ACC112 (cell line): ENCODE measurements around the gene SYTL3.
A peak's percentile ranks its signal among the peaks of the same experiment; 100 is the strongest.

Experiments used
- H2AFZ ChIP-seq: fragments of 200-600 bp; sonication (generic); one replicate; pipeline ENCODE4 v1.6.0; 2017; ENCODE audit warnings: antibody characterized with exemption, low read length; ENCODE audit not compliant: unreplicated experiment
- H3K27ac ChIP-seq: fragments of 200-600 bp; sonication (generic); 2 replicates; pipeline ENCODE4 v1.5.1; 2014; ENCODE audit warnings: low read depth, mild to moderate bottlenecking, antibody characterized with exemption, low read length, moderate library complexity
- H3K27me3 ChIP-seq: fragments of 200-600 bp; sonication (generic); 2 replicates; pipeline ENCODE4 v1.6.1; 2014; ENCODE audit warnings: mild to moderate bottlenecking, antibody characterized with exemption, low read length, moderate library complexity, mixed read lengths; ENCODE audit not compliant: insufficient read depth
- H3K36me3 ChIP-seq: fragments of 200-600 bp; sonication (generic); 2 replicates; pipeline ENCODE4 v1.6.1; 2016; ENCODE audit warnings: mild to moderate bottlenecking, antibody characterized with exemption, low read length, moderate library complexity, mixed read lengths; ENCODE audit not compliant: insufficient read depth
- H3K4me1 ChIP-seq: fragments of 200-600 bp; sonication (generic); one replicate; pipeline ENCODE4 v1.6.1; 2016; ENCODE audit warnings: low read length, mixed read lengths; ENCODE audit not compliant: insufficient read depth, unreplicated experiment, control insufficient read depth
- H3K4me3 ChIP-seq: fragments of 200-600 bp; sonication (generic); 2 replicates; pipeline ENCODE4 v1.5.1; 2014; ENCODE audit warnings: mild to moderate bottlenecking, low read depth, low read length
- H3K79me2 ChIP-seq: fragments of 200-600 bp; sonication (generic); one replicate; pipeline ENCODE4 v1.6.0; 2016; ENCODE audit warnings: low read length; ENCODE audit not compliant: control insufficient read depth, unreplicated experiment, insufficient read depth

The SYTL3 gene

GRCh38 chr6:158624684-158625682 lies 24.9 kb upstream of the SYTL3 start:
- Histone ChIP-seq H3K4me1 (peaks cover 1% of the 10 kb centered on the region), H3K4me3 (no peak overlapping the region), H3K27me3 (no peaks in the 10 kb centered on the region), H2AFZ (no peak overlapping the region), H3K36me3 (peaks cover 4% of the 10 kb centered on the region), H3K27ac (no peak overlapping the region), H3K79me2 (no peaks in the 10 kb centered on the region)

GRCh38 chr6:158625881-158626305 lies 24.0 kb upstream of the SYTL3 start:
- no peak overlapping the region for H3K27ac ChIP-seq
- no peaks in the 10 kb centered on the region for H3K79me2 ChIP-seq
- no peaks in the 10 kb centered on the region for H3K27me3 ChIP-seq
- no peak overlapping the region for H3K4me3 ChIP-seq
- no peak overlapping the region for H2AFZ ChIP-seq
- H3K4me1 ChIP-seq, result peaks cover 11% of the 10 kb centered on the region
- H3K36me3 ChIP-seq, result peaks cover 4% of the 10 kb centered on the region

- H2AFZ ChIP-seq, result no peak overlapping the region
- H3K27me3 ChIP-seq, result no peaks in the 10 kb centered on the region
- peaks cover 1% of the 10 kb centered on the region for H3K36me3 ChIP-seq
- H3K4me3 ChIP-seq, result no peak overlapping the region
- peaks cover 17% of the 10 kb centered on the region for H3K4me1 ChIP-seq
- H3K79me2 ChIP-seq, result no peaks in the 10 kb centered on the region
- no peak overlapping the region for H3K27ac ChIP-seq
Observed at GRCh38 chr6:158626360-158627167, 23.3 kb upstream of the SYTL3 start.

DNA sequence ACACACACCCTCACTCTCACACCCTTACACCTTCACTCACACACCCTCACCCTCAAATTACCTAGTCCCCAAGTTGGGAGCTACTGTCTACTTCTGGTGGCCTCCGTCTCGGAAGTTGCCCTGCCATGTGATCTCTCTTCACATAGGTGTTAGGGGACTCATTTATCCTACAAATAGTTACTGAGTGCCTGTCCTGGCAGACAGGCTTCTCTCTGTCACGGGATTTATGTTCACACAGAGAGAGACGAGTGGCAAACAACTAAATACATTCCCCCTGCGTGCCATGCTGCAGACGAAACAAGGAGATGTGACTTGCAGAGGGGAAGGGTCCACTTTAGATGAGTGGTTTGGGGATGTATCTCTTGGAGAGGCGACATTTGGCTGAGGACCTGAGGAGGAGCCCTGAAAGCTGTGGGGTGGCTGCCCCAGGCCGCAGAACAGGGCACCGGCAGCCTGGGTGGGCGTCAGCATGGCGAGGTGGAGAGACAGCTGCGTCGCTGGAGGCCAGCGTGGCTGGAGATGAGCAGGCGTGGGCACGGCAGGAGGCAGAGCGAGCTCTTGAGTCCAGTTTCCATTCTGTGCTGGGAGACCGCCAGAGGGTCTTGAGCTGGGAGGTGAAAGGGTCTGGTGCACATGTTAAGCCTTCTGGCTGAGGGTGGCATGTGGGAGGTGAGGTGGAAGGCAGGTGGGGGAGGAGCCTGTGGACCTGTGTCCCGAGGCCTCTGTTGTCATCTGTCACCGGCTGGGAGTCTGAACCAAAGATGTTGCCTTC lies 22.5 kb upstream of the SYTL3 start:
- H3K4me3 ChIP-seq, result no peak overlapping the region
- no peaks in the 10 kb centered on the region for H3K27me3 ChIP-seq
- no peaks in the 10 kb centered on the region; the same call in 1 of the 2 replicates for H3K36me3 ChIP-seq
- H3K27ac ChIP-seq, result no peak overlapping the region
- H2AFZ ChIP-seq, result no peak overlapping the region
- H3K79me2 ChIP-seq, result no peaks in the 10 kb centered on the region
- peaks cover 25% of the 10 kb centered on the region for H3K4me1 ChIP-seq

- Histone ChIP-seq H2AFZ (no peak overlapping the region), H3K4me1 (peaks cover 30% of the 10 kb centered on the region), H3K36me3 (peaks cover under 1% of the 10 kb centered on the region; the same call in 1 of the 2 replicates), H3K4me3 (no peak overlapping the region), H3K27me3 (no peaks in the 10 kb centered on the region), H3K79me2 (no peaks in the 10 kb centered on the region), H3K27ac (no peak overlapping the region)
Observed at GRCh38 chr6:158627940-158628211, 22.0 kb upstream of the SYTL3 start.

- peaks cover 31% of the 10 kb centered on the region for H3K4me1 ChIP-seq
- H3K4me3 ChIP-seq, result no peak overlapping the region
- no peaks in the 10 kb centered on the region for H3K27me3 ChIP-seq
- peaks cover 7% of the 10 kb centered on the region; the same call in 1 of the 2 replicates for H3K36me3 ChIP-seq
- H3K79me2 ChIP-seq, result no peaks in the 10 kb centered on the region
- H2AFZ ChIP-seq, result no peak overlapping the region
- H3K27ac ChIP-seq, result no peak overlapping the region
Observed at GRCh38 chr6:158628542-158628941, 21.3 kb upstream of the SYTL3 start.

- Histone ChIP-seq H3K79me2 (no peaks in the 10 kb centered on the region), H3K27me3 (no peaks in the 10 kb centered on the region), H3K27ac (no peak overlapping the region), H2AFZ (no peak overlapping the region), H3K36me3 (peaks cover 10% of the 10 kb centered on the region; the same call in 1 of the 2 replicates), H3K4me3 (no peak overlapping the region), H3K4me1 (peaks cover 31% of the 10 kb centered on the region)
Observed at GRCh38 chr6:158629367-158630221, 20.3 kb upstream of the SYTL3 start.

- H3K79me2 ChIP-seq, result no peaks in the 10 kb centered on the region
- peaks cover 31% of the 10 kb centered on the region for H3K4me1 ChIP-seq
- no peaks in the 10 kb centered on the region for H3K27me3 ChIP-seq
- peaks cover 18% of the 10 kb centered on the region; the same call in 1 of the 2 replicates for H3K36me3 ChIP-seq
- no peak overlapping the region for H2AFZ ChIP-seq
- peak overlapping the region; percentile 92 for H3K27ac ChIP-seq
- peak overlapping the region; percentile 49 for H3K4me3 ChIP-seq
Observed at GRCh38 chr6:158630938-158631616, 18.8 kb upstream of the SYTL3 start.

- peak overlapping the region; percentile 92 for H3K27ac ChIP-seq
- H3K4me3 ChIP-seq, result peak overlapping the region; percentile 49
- peaks cover 23% of the 10 kb centered on the region; the same call in 1 of the 2 replicates for H3K36me3 ChIP-seq
Observed at GRCh38 chr6:158631678-158632537, 17.9 kb upstream of the SYTL3 start.

More at GRCh38 chr6:158631678-158632537, 17.9 kb upstream of the SYTL3 start:
- Histone ChIP-seq H3K27me3 (no peaks in the 10 kb centered on the region), H3K4me1 (peaks cover 31% of the 10 kb centered on the region), H2AFZ (no peak overlapping the region), H3K79me2 (no peaks in the 10 kb centered on the region)
